Breast epithelium (tissue), 3 donors: Measurements from ENCODE around the gene CAV2.

ENCODE experiments used
- CTCF ChIP-seq, 3 donors: fragments of 450-650 bp; IDR thresholded peaks; one replicate each; pipeline ENCODE4 v1.5.1; 2016 to 2017; ENCODE audit warnings: antibody characterized with exemption in 3 of 3, mild to moderate bottlenecking in 3 of 3, moderate library complexity in 3 of 3
- POLR2AphosphoS5 ChIP-seq, 3 donors: sonication (generic); formaldehyde crosslinking; IDR thresholded peaks; one replicate each; pipeline ENCODE4 v1.6.1; 2017; ENCODE audit warnings: antibody characterized with exemption in 3 of 3

GRCh38 chr7:116547347-116547746 lies 47.8 kb downstream of the CAV2 start:
- no peak for TF ChIP-seq CTCF (IDR thresholded peaks at IDR 0.05)
- TF ChIP-seq POLR2AphosphoS5 (IDR thresholded peaks at IDR 0.05) = no peak
